Spinal cord (tissue), 10 donors: Measurements from ENCODE around the gene DDAH1. TPM values are rescaled to one million over a fixed set of nuclear protein-coding genes. Genes with fewer than 3 reads are reported as not detected.
A peak's percentile ranks its signal among the peaks of the same experiment; 100 is the strongest.

Experiments
- DNase-seq, 6 donors: peaks; one replicate each; pipeline versions ENCODE4 v3.0.0 to v3.0.0-alpha.2; 2013 to 2015; ENCODE audit warnings: low spot score in 6 of 6, low read depth in 4 of 6
- H3K27ac ChIP-seq: one replicate; pipeline ENCODE4 v1.5.1; 2013; ENCODE audit warnings: low read depth, low read length, control low read depth
- H3K27me3 ChIP-seq: one replicate; pipeline ENCODE4 v1.6.1; 2013; ENCODE audit warnings: low read length; ENCODE audit not compliant: control insufficient read depth, insufficient read depth
- H3K36me3 ChIP-seq: one replicate; pipeline ENCODE4 v1.6.1; 2013; ENCODE audit warnings: low read length; ENCODE audit not compliant: control insufficient read depth, insufficient read depth
- H3K4me1 ChIP-seq: one replicate; pipeline ENCODE4 v1.6.1; 2013; ENCODE audit warnings: low read length; ENCODE audit not compliant: control insufficient read depth, insufficient read depth
- H3K4me3 ChIP-seq: one replicate; pipeline ENCODE4 v1.5.1; 2013; ENCODE audit warnings: low read depth, low read length, control low read depth
- H3K9me3 ChIP-seq: one replicate; pipeline ENCODE4 v1.6.1; 2013; ENCODE audit warnings: low read length; ENCODE audit not compliant: control insufficient read depth, insufficient read depth
- WGBS: methylation state at CpG from one replicate; pipeline ENCODE4 v1.1.5; 2013; ENCODE audit warnings: missing lambda C conversion rate; ENCODE audit not compliant: insufficient coverage; 5-methylcytosine and 5-hydroxymethylcytosine counted together
- polyA plus RNA-seq, 2 donors: library from polyadenylated mRNA; unstranded; fragments of 120-200 nt; gene quantifications; one replicate each; pipeline ENCODE4 v1.2.1, GENCODE V29; 2013; ENCODE audit not compliant: insufficient read length in 2 of 2
- total RNA-seq, 2 donors: library from RNA; depleted of rRNA in 1 of 2; stranded (reverse); fragments of 120-200 nt in 1 of 2; fragments of >200 nt in 1 of 2; gene quantifications; one replicate each; pipeline versions ENCODE4 v1.2.3 to v1.2.4, GENCODE V29; 2013 to 2014
- donor health status: healthy.

Gene DDAH1
- total and polyA plus RNA-seq, 4 donors, result 68.1 to 203 (median 122) TPM

DNA sequence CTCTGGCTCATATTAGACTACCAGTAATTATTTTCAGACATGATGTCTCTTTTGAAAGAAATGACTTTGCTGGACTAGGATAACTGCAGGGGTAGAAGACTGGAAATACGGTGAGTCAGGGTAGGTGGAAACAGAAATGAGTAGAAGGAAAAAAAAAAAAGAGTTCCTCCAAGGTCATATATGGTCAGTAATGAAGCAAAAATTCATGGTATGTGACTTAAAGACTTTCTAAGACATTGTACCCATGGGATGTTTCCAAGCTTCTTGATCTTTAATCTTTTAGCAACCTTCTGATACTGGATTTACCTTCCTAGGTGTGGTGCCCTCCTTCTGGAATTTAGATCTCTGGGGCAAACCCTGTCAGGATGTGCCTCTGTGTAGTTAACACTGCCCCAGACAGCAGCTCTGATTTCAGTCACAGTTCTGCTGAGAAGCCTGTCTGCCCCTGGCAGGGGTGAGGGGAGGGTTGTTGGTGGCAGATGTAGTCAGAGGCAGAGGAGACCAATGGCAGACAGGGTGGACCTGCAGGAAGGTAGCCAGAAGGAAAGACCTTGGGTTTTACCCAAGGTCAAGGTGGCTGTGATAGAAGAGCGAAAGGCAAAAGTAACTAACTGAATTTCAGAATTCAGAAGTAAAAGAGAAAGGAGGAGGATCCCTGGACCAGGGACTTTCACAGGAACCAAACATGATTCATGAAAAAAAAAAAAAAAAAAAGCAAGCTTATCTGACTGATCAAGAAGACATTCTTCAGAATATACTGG lies 144.4 kb downstream of the DDAH1 start:
- Histone ChIP-seq H3K27ac (no peak overlapping the region), H3K4me3 (no peak overlapping the region), H3K27me3 (no peaks in the 10 kb centered on the region), H3K9me3 (no peaks in the 10 kb centered on the region), H3K36me3 (peaks cover 5% of the 10 kb centered on the region), H3K4me1 (peaks cover 3% of the 10 kb centered on the region)
- DNase-seq, result no peak
- WGBS, result 100% methylated on average over 2 of the region's 2 CpGs

DNA sequence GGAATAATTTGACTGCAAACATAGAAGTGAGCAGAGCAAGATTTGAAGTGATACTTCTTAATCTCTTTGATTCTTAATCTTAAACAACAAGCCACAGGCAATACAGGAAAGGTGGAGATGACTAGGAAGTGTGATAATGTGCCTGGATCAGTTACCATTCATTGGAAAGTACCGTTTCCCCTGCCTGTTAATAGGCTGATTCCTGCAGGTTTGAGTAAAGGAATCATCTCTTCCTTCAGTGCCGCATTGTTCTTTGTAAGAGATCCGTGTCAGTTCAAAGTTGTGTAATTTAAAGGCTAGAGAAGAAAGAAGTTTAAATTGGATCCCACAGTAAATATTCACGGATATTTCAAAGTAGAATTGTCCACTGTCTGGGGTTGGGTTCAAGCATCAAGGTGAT lies 145.0 kb downstream of the DDAH1 start:
- DNase-seq, result no peak

DNA sequence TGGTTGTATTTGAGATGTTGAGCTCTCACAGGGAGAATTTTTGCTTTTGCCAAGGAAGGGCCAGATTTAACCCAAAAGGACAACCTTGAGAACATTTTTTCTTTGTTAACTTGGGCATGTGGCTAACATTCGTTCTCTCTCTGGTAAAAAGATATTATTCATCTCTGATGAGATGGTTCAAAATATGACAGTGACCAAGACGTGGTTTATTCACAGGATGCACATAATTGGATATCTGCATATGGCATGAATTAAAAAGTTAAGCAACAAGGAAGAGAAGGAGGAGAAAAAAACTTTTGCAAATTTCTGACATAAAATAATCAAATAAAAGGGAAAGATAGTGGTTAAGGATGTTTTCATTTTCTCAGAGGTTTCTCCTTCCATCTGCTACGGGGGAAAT lies 145.5 kb downstream of the DDAH1 start:
- 100% methylated on average over 1 of the region's 3 CpGs for WGBS

More for the DNA sequence above, 145.0 kb downstream of the DDAH1 start:
- no CpG with 5 or more reads among the region's 4 CpGs for WGBS
- Histone ChIP-seq H3K4me3 (no peak overlapping the region), H3K27me3 (no peaks in the 10 kb centered on the region), H3K36me3 (peaks cover 5% of the 10 kb centered on the region), H3K27ac (no peak overlapping the region), H3K4me1 (peaks cover 3% of the 10 kb centered on the region), H3K9me3 (no peaks in the 10 kb centered on the region)

DNA sequence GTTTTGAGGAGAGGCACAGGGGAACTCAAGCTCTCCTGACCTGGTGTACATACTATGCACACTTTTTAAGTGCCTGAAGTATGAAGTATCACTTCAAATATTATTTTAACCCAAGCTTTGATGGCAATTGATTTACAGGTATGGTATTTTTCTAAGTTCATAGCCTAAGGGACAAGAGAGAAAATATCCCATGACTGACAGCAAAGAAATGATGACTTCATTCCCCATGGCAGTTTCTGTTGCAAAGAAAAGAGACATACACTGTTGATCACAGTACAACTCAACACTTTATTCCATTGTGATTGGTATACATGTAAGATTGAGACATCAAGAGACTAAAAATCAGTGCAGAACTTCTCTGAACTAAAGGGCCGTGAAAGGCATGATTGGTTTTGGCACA lies 146.7 kb downstream of the DDAH1 start:
- H3K27me3 ChIP-seq, result no peaks in the 10 kb centered on the region
- no peak overlapping the region for H3K4me3 ChIP-seq
- no peaks in the 10 kb centered on the region for H3K36me3 ChIP-seq
- DNase-seq, result no peak
- no peaks in the 10 kb centered on the region for H3K9me3 ChIP-seq
- no peak overlapping the region for H3K27ac ChIP-seq
- peaks cover 3% of the 10 kb centered on the region for H3K4me1 ChIP-seq
- WGBS, result 60% methylated on average over 1 of the region's 1 CpG

More for the DNA sequence above, 145.5 kb downstream of the DDAH1 start:
- H3K9me3 ChIP-seq, result no peaks in the 10 kb centered on the region
- no peak overlapping the region for H3K27ac ChIP-seq
- DNase-seq, result no peak
- peaks cover 5% of the 10 kb centered on the region for H3K36me3 ChIP-seq
- no peaks in the 10 kb centered on the region for H3K27me3 ChIP-seq
- no peak overlapping the region for H3K4me3 ChIP-seq
- peaks cover 3% of the 10 kb centered on the region for H3K4me1 ChIP-seq

DNA sequence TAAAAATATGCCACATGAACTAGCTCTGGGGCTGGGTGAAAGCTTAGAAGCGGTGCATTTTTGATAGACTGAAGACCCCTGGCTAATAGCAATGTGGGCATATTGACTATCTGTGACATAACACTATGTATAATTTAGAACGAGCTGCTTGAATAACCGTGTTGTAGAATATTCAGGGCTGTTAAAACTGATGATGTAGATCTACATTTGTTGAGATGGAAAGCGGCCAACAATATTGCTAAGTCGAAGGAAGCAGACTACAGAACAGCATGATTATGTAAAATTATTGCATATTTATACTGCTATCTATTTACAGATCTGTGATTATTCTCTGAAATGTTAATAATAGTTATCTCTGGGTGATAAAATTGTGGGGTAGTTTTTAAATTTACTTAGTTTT lies 147.4 kb downstream of the DDAH1 start:
- no peak overlapping the region for H3K4me3 ChIP-seq
- peaks cover 3% of the 10 kb centered on the region for H3K4me1 ChIP-seq
- no CpG with 5 or more reads among the region's 5 CpGs for WGBS
- H3K9me3 ChIP-seq, result no peaks in the 10 kb centered on the region
- H3K27ac ChIP-seq, result no peak overlapping the region
- H3K36me3 ChIP-seq, result no peaks in the 10 kb centered on the region
- DNase-seq, result peak in 2 of 6 donors; percentile 65 to 76
- no peaks in the 10 kb centered on the region for H3K27me3 ChIP-seq

DNA sequence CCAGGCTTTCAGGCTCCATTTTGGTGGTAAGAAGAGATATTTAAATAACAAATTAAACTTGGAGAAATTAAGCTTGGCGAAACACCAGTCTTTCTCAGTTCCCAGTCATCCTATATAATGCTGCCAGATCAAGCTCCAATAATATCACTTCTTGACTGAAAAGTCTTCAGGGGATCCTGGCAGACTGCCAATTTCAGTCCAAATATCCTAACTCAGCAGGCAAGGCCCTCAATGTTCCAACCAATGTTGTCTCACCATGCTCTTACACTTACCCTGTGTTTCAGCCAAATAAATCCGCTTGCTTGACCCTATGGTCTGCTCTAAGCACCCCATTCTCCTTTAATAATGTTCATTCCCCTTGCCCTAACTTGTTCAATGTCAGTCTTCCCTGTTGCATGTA lies 148.6 kb downstream of the DDAH1 start:
- Histone ChIP-seq H3K9me3 (no peaks in the 10 kb centered on the region), H3K27ac (peak overlapping the region; percentile 12), H3K36me3 (no peaks in the 10 kb centered on the region), H3K4me1 (peaks cover 3% of the 10 kb centered on the region), H3K27me3 (no peaks in the 10 kb centered on the region), H3K4me3 (no peak overlapping the region)
- peak in 2 of 6 donors; percentile 67 to 83 for DNase-seq
- WGBS, result 69% methylated on average over 2 of the region's 2 CpGs

DNA sequence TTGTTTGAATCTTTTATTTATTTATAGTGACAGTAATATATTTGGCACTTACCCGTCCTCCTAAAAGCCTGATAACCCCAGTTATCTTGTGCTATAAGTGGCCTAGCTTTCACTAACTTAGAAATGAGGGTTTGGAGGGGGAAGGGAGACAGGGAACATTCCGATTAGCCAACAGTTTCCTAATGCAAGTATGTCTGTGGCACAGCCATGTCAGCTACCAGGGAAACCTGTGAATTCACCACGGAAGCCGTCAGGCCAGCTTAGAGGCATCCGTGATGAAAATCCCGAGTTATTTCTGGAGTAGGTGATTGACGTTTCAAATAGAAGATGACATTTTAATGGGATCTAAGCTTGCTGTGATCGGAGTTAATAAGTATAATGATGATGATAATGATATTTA lies 149.2 kb downstream of the DDAH1 start:
- Histone ChIP-seq H3K4me3 (no peak overlapping the region), H3K27ac (peak overlapping the region; percentile 12), H3K27me3 (no peaks in the 10 kb centered on the region), H3K4me1 (peaks cover 3% of the 10 kb centered on the region), H3K36me3 (no peaks in the 10 kb centered on the region), H3K9me3 (no peaks in the 10 kb centered on the region)
- peak in 2 of 6 donors; percentile 14 to 47 for DNase-seq
- WGBS, result 57% methylated on average over 3 of the region's 8 CpGs

DNA sequence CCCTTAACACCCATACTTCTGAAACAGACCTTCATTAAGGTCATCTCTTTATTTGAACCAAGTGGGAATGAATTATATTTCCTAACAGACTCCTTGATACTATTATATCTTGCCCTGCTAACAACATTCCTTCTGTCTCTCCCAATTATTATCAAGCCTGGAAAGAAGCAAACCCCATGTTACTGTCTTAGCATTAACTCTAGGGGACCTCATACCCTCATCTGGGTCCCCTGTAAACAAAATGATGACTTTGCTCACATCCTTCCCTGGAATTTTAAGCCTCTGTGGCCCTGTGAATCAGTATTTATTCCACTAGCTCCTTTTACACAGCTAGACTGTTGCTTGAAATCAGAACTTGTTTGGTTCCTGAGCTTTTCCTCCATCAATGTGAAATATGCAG lies 150.2 kb downstream of the DDAH1 start:
- no peaks in the 10 kb centered on the region for H3K9me3 ChIP-seq
- H3K27ac ChIP-seq, result no peak overlapping the region
- no peaks in the 10 kb centered on the region for H3K36me3 ChIP-seq
- H3K4me3 ChIP-seq, result no peak overlapping the region
- H3K4me1 ChIP-seq, result peaks cover 3% of the 10 kb centered on the region
- H3K27me3 ChIP-seq, result no peaks in the 10 kb centered on the region
- no peak for DNase-seq

DNA sequence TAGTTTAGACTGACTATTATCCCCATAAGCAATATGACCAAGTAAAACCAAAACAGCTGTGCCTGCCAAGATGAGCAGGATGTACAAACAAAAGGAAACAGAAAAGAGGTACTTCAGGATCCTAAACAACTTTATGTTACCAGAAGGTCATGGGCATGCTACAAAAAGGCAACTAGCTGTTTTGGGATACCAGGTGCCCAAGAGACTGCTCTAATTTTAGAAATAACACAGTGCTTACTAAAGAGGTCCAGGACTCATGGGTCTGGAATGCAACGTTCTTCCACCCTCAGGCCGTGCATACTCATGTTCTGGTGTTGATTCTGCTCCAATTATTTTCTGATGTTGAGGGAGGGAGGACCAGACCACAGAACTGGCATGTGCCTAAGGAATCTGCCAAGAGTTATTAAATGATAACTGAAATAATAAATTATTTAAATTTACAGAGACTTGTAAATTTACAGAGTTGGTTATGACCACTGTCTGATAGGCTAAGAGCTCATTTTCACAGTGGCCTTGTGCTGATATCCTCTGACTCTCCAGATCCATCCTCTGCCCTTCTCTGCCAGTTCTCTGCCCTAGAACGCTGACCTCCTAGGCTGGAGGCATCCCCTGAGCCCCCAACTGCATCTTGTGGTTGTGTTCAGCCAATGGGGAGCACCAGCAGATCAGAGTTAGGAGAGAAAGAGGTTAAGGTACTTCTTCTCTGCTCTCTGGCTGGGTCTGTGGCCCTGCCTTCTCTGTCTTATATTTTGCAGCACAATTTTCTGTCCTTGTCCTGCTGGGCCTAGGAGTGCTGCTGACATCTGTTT lies 150.9 kb downstream of the DDAH1 start:
- no peaks in the 10 kb centered on the region for H3K36me3 ChIP-seq
- DNase-seq, result no peak
- H3K27me3 ChIP-seq, result no peaks in the 10 kb centered on the region
- 71% methylated on average over 2 of the region's 3 CpGs for WGBS
- peaks cover 3% of the 10 kb centered on the region for H3K4me1 ChIP-seq
- H3K4me3 ChIP-seq, result no peak overlapping the region
- no peak overlapping the region for H3K27ac ChIP-seq
- H3K9me3 ChIP-seq, result no peaks in the 10 kb centered on the region

DNA sequence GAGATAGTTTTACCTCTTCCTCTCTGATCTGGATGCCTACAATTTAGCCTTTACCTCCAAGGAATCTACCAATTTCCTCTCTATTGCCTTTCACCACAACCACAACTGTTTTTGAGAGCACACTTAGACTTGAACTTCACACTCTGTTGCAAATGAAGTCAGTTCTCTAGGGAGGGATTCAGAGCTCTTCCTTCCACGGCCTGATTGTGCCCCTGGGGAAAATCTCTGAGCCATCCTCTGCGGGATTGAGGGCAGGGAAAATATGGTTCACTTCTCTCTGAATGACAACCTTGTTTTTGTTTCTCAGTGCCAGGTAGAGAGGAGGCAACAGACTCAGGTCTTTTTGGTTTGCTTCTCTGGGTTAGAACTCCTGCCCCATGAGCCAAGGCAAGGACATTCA lies 153.1 kb downstream of the DDAH1 start:
- no peaks in the 10 kb centered on the region for H3K9me3 ChIP-seq
- H3K36me3 ChIP-seq, result no peaks in the 10 kb centered on the region
- DNase-seq, result no peak
- H3K27ac ChIP-seq, result no peak overlapping the region
- peaks cover 9% of the 10 kb centered on the region for H3K4me1 ChIP-seq
- 60% methylated on average over 2 of the region's 2 CpGs for WGBS
- no peak overlapping the region for H3K4me3 ChIP-seq
- H3K27me3 ChIP-seq, result no peaks in the 10 kb centered on the region
